Mucosa of descending colon (tissue), 3 donors: ENCODE results near the gene EPHB3. TPM values are rescaled to one million over a fixed set of nuclear protein-coding genes. Genes with fewer than 3 reads are reported as not detected.

ENCODE experiments used
- ATAC-seq: fragments of 200-7000 bp; cut with Tn5 transposase; one replicate; pipeline ENCODE4 v1.9.1; 2020; ENCODE audit warnings: mild to moderate bottlenecking, moderate library complexity
- DNase-seq, 3 donors: peaks; one replicate each; pipeline ENCODE4 v3.0.0-alpha.2; 2020
- H3K36me3 ChIP-seq: fragments of 200-600 bp; one replicate; pipeline ENCODE4 v1.8.0; 2021; ENCODE audit warnings: low read depth, mild to moderate bottlenecking
- H3K4me1 ChIP-seq: fragments of 200-600 bp; one replicate; pipeline ENCODE4 v1.8.0; 2021; ENCODE audit warnings: low read depth, mild to moderate bottlenecking
- H3K4me3 ChIP-seq: fragments of 200-600 bp; one replicate; pipeline ENCODE4 v1.8.0; 2021; ENCODE audit warnings: mild to moderate bottlenecking
- H3K9me3 ChIP-seq: fragments of 200-600 bp; one replicate; pipeline ENCODE4 v1.8.0; 2021; ENCODE audit warnings: mild to moderate bottlenecking
- CTCF ChIP-seq: fragments of 200-600 bp; IDR thresholded peaks from one replicate; pipeline ENCODE4 v1.8.0; 2022; ENCODE audit warnings: antibody characterized with exemption, mild to moderate bottlenecking
- intact Hi-C, 2 donors: fragments of 100-400 bp; cut with DNase I in 1 of 2; cut with micrococcal nuclease in 1 of 2; formaldehyde crosslinking; loops; one replicate each; pipeline versions ENCODE4 v1.11.0 to v1.11.1; 2022; cut with DNase I, micrococcal nuclease
- total RNA-seq, 3 donors: library from RNA; stranded (reverse); fragmentation: NEBNext Ultra II Directional in 2 of 3; extraction: Animal tissue kit (Norgen Biotek cat#: 25700) in 2 of 3; gene quantifications; one replicate each; pipeline versions ENCODE4 v1.2.1 to v1.2.4, GENCODE V29; 2021 to 2023
- donor health status: DM: no; HTN: no; CAD: no; lungs with moderate emphysema.
- donor health status: DM: no; HTN: no; CAD: no.
- donor health status: DM: no; HTN: yes; CAD: no.

Gene EPHB3
- total RNA-seq, 3 donors from 2014 or later: 14.1 to 57.2 (median 33.6) TPM

- Histone ChIP-seq H3K4me3 (no peak overlapping the region), H3K36me3 (no peaks in the 10 kb centered on the region), H3K4me1 (peaks cover 15% of the 10 kb centered on the region), H3K9me3 (no peaks in the 10 kb centered on the region)
- DNase-seq (no peak), ATAC-seq (no peak)
- no peak for TF ChIP-seq CTCF
- intact Hi-C loops: no loop called here
Measured at GRCh38 chr3:184630861-184631471, 69.4 kb downstream of the EPHB3 start.

DNA sequence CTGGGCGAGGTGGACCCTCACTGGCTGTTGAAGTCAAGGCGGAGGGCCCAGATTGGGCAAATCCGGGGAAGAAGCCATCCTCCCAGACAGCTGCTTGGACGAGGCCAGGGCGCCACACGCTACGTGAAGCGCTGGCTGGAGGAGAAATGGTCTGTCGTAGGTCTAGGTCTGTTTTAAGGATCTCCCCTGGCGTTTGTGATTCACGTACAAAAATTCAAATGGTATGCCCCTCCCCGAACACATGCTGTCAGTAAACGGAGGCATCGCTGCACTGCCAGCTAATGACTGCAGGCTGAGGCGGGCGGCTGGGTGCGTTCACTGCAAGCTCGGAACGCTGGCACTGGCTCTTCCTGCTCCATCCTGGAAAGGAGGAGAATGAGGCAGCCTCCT, 69.9 kb downstream of the EPHB3 start:
- ATAC-seq: no peak
- no peak for TF ChIP-seq CTCF
- intact Hi-C loops: no loop called here

More for the DNA sequence above, 69.9 kb downstream of the EPHB3 start:
- no peak for DNase-seq
- H3K36me3 ChIP-seq: no peaks in the 10 kb centered on the region
- H3K4me3 ChIP-seq: no peak overlapping the region
- peaks cover 15% of the 10 kb centered on the region for H3K4me1 ChIP-seq
- H3K9me3 ChIP-seq: no peaks in the 10 kb centered on the region

Other genes with a start within 250 kb of the EPHB3 start
- 100 to 1,000 TPM; 256 to 305 (median 267) TPM for gene EIF4G1, start 247.2 kb upstream of the EPHB3 start, total RNA-seq
- gene FAM131A, start 224.2 kb upstream of the EPHB3 start, total RNA-seq: 10 to 100 TPM; 14.1 to 29.8 (median 16.4) TPM
- 100 to 1,000 TPM in 1 of 3 donors, 10 to 100 TPM in 2; 31.1 to 105 (median 72.0) TPM for gene CLCN2, start 200.2 kb upstream of the EPHB3 start, total RNA-seq
- gene POLR2H, start 200.1 kb upstream of the EPHB3 start, total RNA-seq: 100 to 1,000 TPM in 1 of 3 donors, 10 to 100 TPM in 2; 87.8 to 126 (median 90.1) TPM
- under 1 TPM in 2 of 3 donors, not detected in 1; 0.14 to 0.63 TPM for gene THPO, start 183.6 kb upstream of the EPHB3 start, total RNA-seq
- 1 to 10 TPM; 1.1 to 8.7 (median 2.8) TPM for gene CHRD, start 181.7 kb upstream of the EPHB3 start, total RNA-seq
- 10 to 100 TPM; 17.3 to 30.2 (median 24.4) TPM for gene MAGEF1, start 150.3 kb downstream of the EPHB3 start, total RNA-seq